H1 (cell line): ENCODE measurements around the gene NBL1. TPM values are rescaled to one million over a fixed set of nuclear protein-coding genes. Genes with fewer than 3 reads are reported as not detected.

Source experiments
- CTCF ChIA-PET: fragments of 300-600 bp; sonication (Branson Sonifier 250); formaldehyde crosslinking; loops from one replicate; lab custom pipeline; 2021; ENCODE audit not compliant: partially characterized antibody; lab: Charles Lee
- POLR2A ChIA-PET: fragments of 300-600 bp; sonication (Branson Sonifier 250); formaldehyde crosslinking; loops from one replicate; lab custom pipeline; 2021; ENCODE audit warnings: inconsistent platforms; ENCODE audit not compliant: partially characterized antibody; lab: Charles Lee
- DNase-seq, 2 experiments: peaks; one replicate each; pipeline versions ENCODE4 v3.0.0 to v3.0.0-alpha.2; 2010 to 2022; ENCODE audit warnings: low spot score in 2 of 2, low read depth in 1 of 2, mixed read lengths in 1 of 2
- FAIRE-seq: peaks from 2 replicates; lab custom pipeline; 2011; peaks lifted over from hg19 to GRCh38; lab: Jason Lieb, UNC
- H2AFZ ChIP-seq: 2 replicates; pipeline ENCODE4 v1.8.1; 2012; ENCODE audit warnings: low read length, inconsistent platforms
- H2AK5ac ChIP-seq: 2 replicates; pipeline ENCODE4 v1.6.1; 2013; ENCODE audit warnings: low read depth, low read length
- H2BK120ac ChIP-seq: replicated peaks from 2 replicates; pipeline ENCODE3; 2013; ENCODE audit warnings: low read depth, low read length, inconsistent platforms
- H2BK12ac ChIP-seq: 2 replicates; pipeline ENCODE4 v1.6.1; 2013; ENCODE audit warnings: low read depth, low read length
- H2BK15ac ChIP-seq: 2 replicates; pipeline ENCODE4 v1.6.1; 2013; ENCODE audit warnings: low read length
- H2BK20ac ChIP-seq: 2 replicates; pipeline ENCODE4 v1.6.1; 2013; ENCODE audit warnings: low read length
- H2BK5ac ChIP-seq: 2 replicates; pipeline ENCODE4 v1.6.1; 2013; ENCODE audit warnings: low read depth, low read length
- H3K14ac ChIP-seq: 2 replicates; pipeline ENCODE4 v1.6.1; 2013; ENCODE audit warnings: inconsistent platforms; ENCODE audit not compliant: insufficient read length
- H3K18ac ChIP-seq: 2 replicates; pipeline ENCODE4 v1.6.1; 2013; ENCODE audit warnings: low read length; ENCODE audit errors: extremely low read depth
- H3K23ac ChIP-seq: 2 replicates; pipeline ENCODE4 v1.6.1; 2013; ENCODE audit warnings: inconsistent platforms; ENCODE audit not compliant: insufficient read length
- H3K23me2 ChIP-seq: 2 replicates; pipeline ENCODE4 v1.6.1; 2013; ENCODE audit warnings: low read depth, low read length
- H3K27ac ChIP-seq: 2 replicates; pipeline ENCODE4 v1.6.1; 2011; ENCODE audit warnings: low read depth, low read length, inconsistent platforms
- H3K27me3 ChIP-seq, 4 experiments: replicated peaks in 1 of 4; 1 replicate in 1 of 4; 2 replicates in 3 of 4; pipeline versions ENCODE4 v1.6.1 to v1.8.1; 2011 to 2013; ENCODE audit warnings: low read length in 3 of 4, mild to moderate bottlenecking in 3 of 4, inconsistent platforms in 2 of 4, mixed read lengths in 2 of 4, moderate library complexity in 1 of 4; ENCODE audit not compliant: control insufficient read depth in 3 of 4, insufficient read depth in 3 of 4; ENCODE audit errors: extremely low read depth in 1 of 4
- H3K36me3 ChIP-seq, 4 experiments: 2 replicates each; pipeline versions ENCODE4 v1.6.1 to v1.8.1; 2011 to 2013; ENCODE audit warnings: mild to moderate bottlenecking in 4 of 4, low read length in 3 of 4, moderate library complexity in 2 of 4, control low read depth in 1 of 4, inconsistent platforms in 1 of 4; ENCODE audit not compliant: insufficient read depth in 4 of 4, control insufficient read depth in 2 of 4
- H3K4ac ChIP-seq: replicated peaks from 2 replicates; pipeline ENCODE3; 2013; ENCODE audit warnings: low read length, low read depth, mixed read lengths, inconsistent platforms; ENCODE audit not compliant: insufficient read length
- H3K4me1 ChIP-seq, 4 experiments: replicated peaks in 1 of 4; 1 replicate in 1 of 4; 2 replicates in 3 of 4; pipeline versions ENCODE4 v1.6.1 to v1.8.1; 2011 to 2013; ENCODE audit warnings: low read length in 3 of 4, inconsistent platforms in 2 of 4, mixed read lengths in 1 of 4; ENCODE audit not compliant: insufficient read depth in 4 of 4, control insufficient read depth in 3 of 4
- H3K4me2 ChIP-seq, 2 experiments: 2 replicates each; pipeline versions ENCODE4 v1.6.1 to v1.8.1; 2011 to 2013; ENCODE audit warnings: low read depth in 2 of 2, low read length in 2 of 2, control low read depth in 1 of 2, inconsistent platforms in 1 of 2, mild to moderate bottlenecking in 1 of 2; ENCODE audit not compliant: insufficient read depth in 1 of 2
- H3K4me3 ChIP-seq, 4 experiments: fragments of 200-600, 300-600 bp in 1 of 4; sonication (generic), shearing (Covaris generic), sonication (Bioruptor Twin) in 1 of 4; 2 replicates each; pipeline versions ENCODE4 v1.5.1 to v1.8.1; 2011 to 2016; ENCODE audit warnings: low read length in 4 of 4, low read depth in 3 of 4, control low read depth in 2 of 4, inconsistent platforms in 2 of 4, mild to moderate bottlenecking in 2 of 4, mixed read lengths in 1 of 4, moderate library complexity in 1 of 4; ENCODE audit not compliant: insufficient read depth in 2 of 4; ENCODE audit errors: extremely low read depth in 1 of 4
- H3K56ac ChIP-seq: replicated peaks from 2 replicates; pipeline ENCODE3; 2013; ENCODE audit warnings: low read depth, mild to moderate bottlenecking, mixed read lengths, low read length, inconsistent platforms; ENCODE audit not compliant: insufficient read length
- H3K79me1 ChIP-seq: 2 replicates; pipeline ENCODE4 v1.6.1; 2013; ENCODE audit warnings: low read depth, low read length, control low read depth
- H3K79me2 ChIP-seq, 2 experiments: 2 replicates each; pipeline versions ENCODE4 v1.6.1 to v1.8.1; 2012 to 2013; ENCODE audit warnings: low read length in 2 of 2, mild to moderate bottlenecking in 2 of 2, inconsistent platforms in 1 of 2; ENCODE audit not compliant: insufficient read depth in 2 of 2, control insufficient read depth in 1 of 2
- H3K9ac ChIP-seq, 4 experiments: replicated peaks in 1 of 4; 1 replicate in 1 of 4; 2 replicates in 3 of 4; pipeline versions ENCODE4 v1.6.1 to v1.8.1; 2011 to 2013; ENCODE audit warnings: low read depth in 3 of 4, low read length in 3 of 4, control low read depth in 2 of 4, mild to moderate bottlenecking in 2 of 4, moderate library complexity in 2 of 4, inconsistent platforms in 1 of 4; ENCODE audit errors: extremely low read depth in 1 of 4
- H3K9me3 ChIP-seq, 2 experiments: 2 replicates each; pipeline versions ENCODE4 v1.6.1 to v1.8.1; 2012 to 2013; ENCODE audit warnings: mild to moderate bottlenecking in 2 of 2, moderate library complexity in 2 of 2, control low read depth in 1 of 2, inconsistent platforms in 1 of 2, low read depth in 1 of 2, low read length in 1 of 2, mixed read lengths in 1 of 2; ENCODE audit not compliant: insufficient read depth in 2 of 2
- H4K20me1 ChIP-seq, 2 experiments: replicated peaks in 1 of 2; 2 replicates each; pipeline versions ENCODE3 to v1.8.1; 2011 to 2013; ENCODE audit warnings: inconsistent platforms in 2 of 2, low read length in 2 of 2, mild to moderate bottlenecking in 1 of 2; ENCODE audit not compliant: insufficient read depth in 2 of 2, control insufficient read depth in 1 of 2
- H4K5ac ChIP-seq: 2 replicates; pipeline ENCODE4 v1.6.1; 2013; ENCODE audit warnings: low read length, low read depth, mixed read lengths, inconsistent platforms; ENCODE audit not compliant: insufficient read length
- H4K8ac ChIP-seq: 2 replicates; pipeline ENCODE4 v1.8.0; 2013; ENCODE audit warnings: mild to moderate bottlenecking, moderate library complexity, low read length, inconsistent platforms; ENCODE audit not compliant: insufficient read depth; ENCODE audit errors: extremely low read depth
- H4K91ac ChIP-seq: replicated peaks from 2 replicates; pipeline ENCODE3; 2013; ENCODE audit warnings: low read length, mixed read lengths, inconsistent platforms; ENCODE audit not compliant: insufficient read length
- BRCA1 ChIP-seq: IDR thresholded peaks from 2 replicates; pipeline ENCODE4 v1.6.1; 2012; ENCODE audit warnings: low read depth, low read length, improper control_type of control experiment
- CBX8 ChIP-seq: fragments of 300-800, 300-1000 bp; sonication (generic); IDR thresholded peaks from 2 replicates; pipeline ENCODE4 v1.7.1; 2016; ENCODE audit warnings: low read depth, low read length, borderline replicate concordance
- KDM4A ChIP-seq: IDR thresholded peaks from one replicate; pipeline ENCODE4 v1.7.1; 2012; ENCODE audit warnings: low read depth, mild to moderate bottlenecking, moderate library complexity, low read length, inconsistent platforms; ENCODE audit not compliant: severe bottlenecking
- NANOG ChIP-seq: IDR thresholded peaks from 2 replicates; pipeline ENCODE4 v1.6.1; 2011; ENCODE audit warnings: low read length, low read depth, mild to moderate bottlenecking, inconsistent platforms; ENCODE audit not compliant: insufficient read depth, poor library complexity, severe bottlenecking
- PHF8 ChIP-seq: fragments of 200-600 bp; sonication (generic); conservative IDR thresholded peaks from 2 replicates; pipeline ENCODE4 v1.7.1; 2012; ENCODE audit warnings: low read depth, mild to moderate bottlenecking, inconsistent platforms, low read length, moderate library complexity
- RAD21 ChIP-seq, 2 experiments: IDR thresholded peaks in 1 of 2; conservative IDR thresholded peaks in 1 of 2; 2 replicates each; pipeline ENCODE4 v1.6.1; 2011; ENCODE audit warnings: low read depth in 2 of 2, low read length in 2 of 2, improper control_type of control experiment in 1 of 2, inconsistent platforms in 1 of 2, mild to moderate bottlenecking in 1 of 2, moderate library complexity in 1 of 2
- RNF2 ChIP-seq: fragments of 200-900, 300-1000 bp; sonication (generic); IDR thresholded peaks from 2 replicates; pipeline ENCODE4 v1.7.1; 2016; ENCODE audit warnings: borderline replicate concordance, low read depth, mild to moderate bottlenecking, antibody characterized with exemption, low read length; ENCODE audit not compliant: poor library complexity, severe bottlenecking; ENCODE audit errors: missing control alignments
- SP1 ChIP-seq: IDR thresholded peaks from 2 replicates; pipeline ENCODE4 v1.6.1; 2011; ENCODE audit warnings: low read depth, low read length
- TAF1 ChIP-seq: IDR thresholded peaks from 2 replicates; pipeline ENCODE4 v1.6.1; 2011; ENCODE audit warnings: mild to moderate bottlenecking, low read depth, low read length
- WGBS, 2 experiments: shearing (Covaris generic) in 1 of 2; methylation state at CpG; one replicate each; pipeline versions ENCODE4 v1.1.6 to v1.1.7; 2013 to 2015; ENCODE audit warnings: low lambda C conversion rate in 2 of 2, mixed read lengths in 2 of 2, inconsistent platforms in 1 of 2, low coverage in 1 of 2, missing lambda C conversion rate in 1 of 2; ENCODE audit not compliant: insufficient replicate concordance in 2 of 2, insufficient coverage in 1 of 2, insufficient read length in 1 of 2; ENCODE audit errors: extremely low coverage in 1 of 2, missing lambda C conversion rate in 1 of 2; 5-methylcytosine and 5-hydroxymethylcytosine counted together
- polyA plus RNA-seq, 7 experiments: library from polyadenylated mRNA; depleted of rRNA in 3 of 7; stranded (reverse) in 5 of 7; unstranded in 2 of 7; fragments of >200 nt in 5 of 7; fragments of 200-250 nt in 2 of 7; gene quantifications; 1 replicate in 5 of 7; 2 replicates in 1 of 7; 4 replicates in 1 of 7; pipeline versions ENCODE4 v1.2.1 to v1.2.3, GENCODE V29; 2011 to 2013; ENCODE audit warnings: missing spikeins in 2 of 7, mixed read lengths in 2 of 7
- total RNA-seq: library from RNA; stranded (reverse); fragmentation: NEBNext Ultra II Directional; extraction: Animal tissue kit (Norgen Biotek cat#: 25700); gene quantifications from 2 replicates; pipeline ENCODE4 v1.2.1, GENCODE V29; 2021

NBL1 gene
- total and polyA plus RNA-seq, 2 of the 8 experiments (the other 6 are each of a cell fraction or from before 2014, with no cell fraction given): 8.7 to 9.7 TPM

GRCh38 chr1:19675797-19676196 lies 31.7 kb downstream of the NBL1 start:
- no peak for TF ChIP-seq BRCA1
- TF ChIP-seq CBX8: no peak
- no peak for TF ChIP-seq SP1
- no peak for TF ChIP-seq KDM4A
- no peak for TF ChIP-seq RAD21 (IDR thresholded peaks at IDR 0.05 in 1 of 2, conservative IDR thresholded peaks at IDR 0.05 in 1 of 2; ENCODE audit: low read depth in 2 of 2, low read length in 2 of 2)
- no peak for TF ChIP-seq PHF8
- TF ChIP-seq NANOG: no peak
- TF ChIP-seq RNF2: no peak
- TF ChIP-seq TAF1: no peak
- WGBS, 2 experiments: 68% methylated on average over 5 of the region's 5 CpGs; no CpG with 5 or more reads in 1 of the 2 experiments
- H3K4me1 ChIP-seq: peaks cover 0 to 7% (median 2%) of the 10 kb centered on the region in 4 experiments; a peak in 1 of 7 replicates
- ChIA-PET POLR2A (no interaction called here), CTCF (interaction anchor here (1.0 to 5.2 kb wide), 6 partner anchors 10 to 337 kb away, joined by 3 to 46 read pairs (median 8); no protein-coding TSS in a partner anchor)
- H4K20me1 ChIP-seq: peaks cover 0 to 3% of the 10 kb centered on the region in 2 experiments
- no peak overlapping the region for H3K27ac ChIP-seq
- H3K36me3 ChIP-seq: no peaks in the 10 kb centered on the region
- H3K56ac ChIP-seq: no peak overlapping the region
- no peak overlapping the region for H3K4ac ChIP-seq
- H3K79me1 ChIP-seq: no peaks in the 10 kb centered on the region
- H3K79me2 ChIP-seq: no peaks in the 10 kb centered on the region
- no peak overlapping the region for H2BK20ac ChIP-seq
- no peak overlapping the region for H3K23ac ChIP-seq
- H4K91ac ChIP-seq: no peak overlapping the region
- no peaks in the 10 kb centered on the region; a peak in 2 of 7 replicates for H3K27me3 ChIP-seq
- H4K5ac ChIP-seq: no peak overlapping the region
- H3K9ac ChIP-seq: no peak overlapping the region
- H3K4me2 ChIP-seq: no peak overlapping the region
- H4K8ac ChIP-seq: no peak overlapping the region
- FAIRE-seq: no peak
- H2AFZ ChIP-seq: no peak overlapping the region
- H2BK5ac ChIP-seq: no peak overlapping the region
- H3K18ac ChIP-seq: no peak overlapping the region
- H3K23me2 ChIP-seq: no peaks in the 10 kb centered on the region; the same call in 1 of the 2 replicates
- no peak overlapping the region for H3K14ac ChIP-seq
- no peak overlapping the region for H3K4me3 ChIP-seq
- no peaks in the 10 kb centered on the region for H3K9me3 ChIP-seq
- no peak overlapping the region for H2BK120ac ChIP-seq
- DNase-seq: no peak
- no peak overlapping the region for H2AK5ac ChIP-seq
- H2BK15ac ChIP-seq: no peak overlapping the region
- no peak overlapping the region for H2BK12ac ChIP-seq
